Activated CD4-positive, alpha-beta T cell treated with anti-CD3 and anti-CD28 coated beads, Interleukin-2, amount 50 U/mL, for 24 hours (primary cell): ENCODE results near the gene POLR2L.

Experiments used
- DNase-seq, 2 donors: peaks; one replicate each; pipeline ENCODE4 v3.0.0-alpha.2; 2020; ENCODE audit warnings: low read depth in 1 of 2, low spot score in 1 of 2

Gene POLR2L

DNA sequence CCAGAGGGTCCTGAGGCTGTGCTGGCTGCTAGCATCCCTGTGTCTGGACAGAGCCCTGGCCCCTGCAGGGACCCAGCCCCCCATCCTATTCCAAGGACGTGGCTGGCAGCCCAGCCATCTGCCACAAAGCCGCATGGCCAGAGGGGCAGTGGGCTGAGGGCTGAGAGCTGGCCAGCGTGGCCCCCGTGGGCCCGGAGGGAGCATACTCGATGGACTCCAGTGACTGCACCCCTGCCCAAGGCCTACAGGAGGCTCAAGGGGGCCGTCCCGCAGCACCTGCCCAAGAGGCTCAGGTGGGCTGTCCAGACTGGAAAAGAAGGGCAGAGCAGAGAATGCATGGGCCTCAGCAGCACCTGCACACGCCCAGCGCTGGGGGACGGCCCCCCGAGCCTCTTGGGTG lies 13.5 kb upstream of the POLR2L start:
- DNase-seq = no peak

DNA sequence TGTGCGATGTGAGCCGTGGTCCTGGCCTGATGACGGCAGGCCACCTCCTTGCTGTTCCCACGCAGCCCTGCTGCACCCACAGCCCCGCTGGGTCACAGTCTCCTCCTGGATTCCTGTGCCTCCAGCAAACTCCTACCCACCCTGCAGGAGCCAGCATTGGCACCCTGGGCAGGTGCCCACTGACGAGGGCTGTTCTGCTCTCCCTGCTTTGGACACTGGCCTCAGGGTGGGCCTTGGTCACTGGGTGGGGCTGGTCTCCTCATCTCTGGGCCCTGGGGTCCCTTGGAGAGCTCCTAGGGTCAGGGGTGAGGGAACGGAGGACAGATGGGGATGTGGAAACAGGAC lies 13.0 kb upstream of the POLR2L start:
- no peak for DNase-seq

DNA sequence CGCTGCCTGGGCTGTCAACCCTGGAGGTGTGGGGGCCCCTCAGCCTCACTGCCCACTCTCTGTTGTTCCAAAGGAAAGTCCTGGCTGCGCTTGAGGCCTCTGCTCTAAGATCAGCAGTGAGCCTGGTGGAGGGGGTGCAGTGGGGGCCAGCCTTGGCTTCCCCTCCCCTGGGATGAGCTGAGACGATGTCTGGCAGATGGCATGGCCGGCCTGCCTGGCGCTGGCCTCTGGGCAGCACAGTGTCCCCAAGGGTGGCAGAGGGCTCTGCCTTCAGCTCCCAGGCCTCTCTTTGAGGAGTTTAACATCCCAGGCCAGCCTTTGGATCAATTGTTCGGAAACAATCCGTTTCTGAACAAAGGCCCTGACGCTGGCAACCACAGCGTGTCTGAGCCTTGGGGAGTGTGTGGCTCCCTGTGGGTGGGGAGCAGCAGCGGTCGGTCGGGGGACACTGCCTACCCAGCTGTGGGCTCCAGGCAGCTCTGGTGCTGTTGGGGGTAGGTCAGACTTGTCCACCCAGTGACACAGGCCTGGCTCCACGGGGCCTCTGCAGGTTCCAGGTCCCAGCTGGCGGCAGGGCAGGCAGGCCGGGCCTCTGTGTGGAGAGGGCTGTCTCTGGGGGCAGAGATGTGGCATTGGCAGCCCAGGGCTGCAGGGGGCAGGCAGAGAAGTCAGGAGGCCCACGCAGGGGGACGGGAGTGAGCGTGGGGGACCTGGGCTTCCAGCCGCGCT lies 12.4 kb upstream of the POLR2L start:
- DNase-seq = no peak

DNA sequence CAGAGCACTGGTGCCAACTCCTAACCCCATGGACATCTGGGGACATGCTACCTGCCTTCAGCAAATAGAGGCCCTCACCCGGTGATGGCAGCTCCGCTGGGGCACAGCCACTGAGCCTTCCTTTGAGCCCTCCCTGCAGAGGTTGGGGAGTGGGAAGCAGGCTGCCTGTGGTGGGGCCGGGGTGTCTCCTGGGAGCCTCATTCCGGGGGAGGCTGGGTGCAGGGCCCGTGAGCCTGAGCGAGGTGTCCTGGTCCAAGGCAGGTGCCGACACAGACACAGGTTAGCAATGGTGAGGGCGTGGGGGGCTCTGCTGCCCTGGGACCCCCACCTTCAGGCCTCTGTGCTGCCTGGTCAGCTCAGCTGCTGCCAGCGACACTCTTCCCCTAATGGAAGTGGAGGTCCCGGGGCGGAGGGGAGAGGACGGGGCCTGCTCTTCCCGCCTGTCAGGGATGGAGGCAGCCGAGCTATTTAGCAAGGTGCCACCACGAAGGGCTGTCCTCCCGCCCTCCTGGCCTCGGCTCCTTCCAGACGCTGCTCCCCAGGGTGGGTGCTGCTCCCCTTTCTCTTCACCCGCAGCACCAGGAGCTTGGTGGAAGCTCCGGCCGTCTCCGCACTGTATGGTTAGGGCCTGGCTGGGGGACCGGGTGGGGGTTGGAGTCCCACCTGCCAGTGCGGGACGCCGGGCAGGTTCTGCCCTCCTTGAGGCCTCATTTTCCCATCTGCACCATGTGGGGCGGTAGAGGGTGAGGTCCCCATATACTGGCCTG lies 11.5 kb upstream of the POLR2L start:
- no peak for DNase-seq

DNA sequence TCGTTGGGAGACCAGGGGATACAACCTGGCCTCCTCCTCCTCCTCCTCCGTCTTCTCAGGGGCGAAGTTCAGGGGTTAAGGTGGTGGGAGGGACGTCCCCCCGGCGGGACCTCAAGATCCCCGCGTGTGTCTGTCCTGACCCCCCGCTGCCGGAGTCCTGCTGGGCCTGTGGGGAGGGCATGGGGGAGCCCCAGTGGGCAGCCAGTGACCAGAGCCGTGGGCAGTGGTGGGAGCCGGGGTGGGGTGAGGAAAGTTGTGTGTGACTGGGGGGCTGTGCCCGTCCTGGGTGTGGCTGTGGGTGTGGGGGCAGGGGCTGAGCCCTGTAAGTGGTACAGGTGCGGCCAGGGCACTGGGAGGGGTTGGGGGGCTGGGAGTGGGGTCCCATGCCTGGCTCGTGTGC lies 10.4 kb upstream of the POLR2L start:
- DNase-seq = no peak

DNA sequence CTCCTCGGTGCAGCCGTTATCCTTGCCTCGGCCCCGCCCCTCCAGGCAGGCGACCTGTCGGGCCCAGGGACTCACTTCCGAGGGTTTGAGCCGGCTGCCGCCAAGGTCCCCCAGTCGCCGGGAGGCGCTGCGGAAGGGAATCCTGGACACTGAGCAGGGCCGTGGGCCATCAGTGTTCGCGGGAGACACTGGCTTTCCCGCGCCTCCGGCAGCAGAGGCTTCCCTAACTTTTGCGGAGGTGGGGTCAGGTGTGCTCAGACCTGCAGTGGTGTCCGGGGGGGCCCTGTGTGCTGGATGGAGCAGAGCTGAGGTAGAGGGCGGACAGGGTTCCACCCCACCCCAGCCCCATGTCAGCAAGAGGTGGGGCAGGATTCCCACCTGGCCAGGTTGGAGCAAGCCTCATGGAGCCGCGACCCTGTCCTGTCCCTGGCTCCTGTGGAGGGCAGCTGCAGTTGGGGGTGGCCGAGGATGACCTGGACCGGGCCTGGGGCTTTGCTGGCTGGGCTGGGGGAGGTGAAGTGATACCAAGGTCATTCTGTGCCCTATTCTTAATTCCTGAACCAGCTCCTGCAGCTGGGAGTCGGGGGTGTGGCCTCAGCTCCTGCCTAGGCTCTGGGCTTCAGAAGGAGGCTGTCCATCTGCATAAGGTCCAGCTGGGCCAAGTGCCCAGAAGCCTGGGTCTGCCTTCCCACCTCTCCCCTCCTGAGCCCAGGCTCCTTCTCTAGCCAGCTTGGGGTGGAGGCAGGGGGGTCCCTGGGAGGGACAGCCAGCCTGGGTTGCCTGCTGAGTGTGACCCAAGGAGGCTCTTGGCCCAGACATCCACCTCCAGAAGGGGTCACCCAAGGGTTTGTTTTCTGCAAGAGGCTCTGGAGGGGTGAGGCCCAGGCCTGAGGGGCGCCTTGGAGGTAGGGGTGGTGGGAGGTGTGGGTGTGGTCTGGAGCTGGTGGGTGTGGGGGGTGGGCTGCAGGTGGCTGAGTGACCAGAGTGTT lies 8.7 kb upstream of the POLR2L start:
- no peak for DNase-seq

DNA sequence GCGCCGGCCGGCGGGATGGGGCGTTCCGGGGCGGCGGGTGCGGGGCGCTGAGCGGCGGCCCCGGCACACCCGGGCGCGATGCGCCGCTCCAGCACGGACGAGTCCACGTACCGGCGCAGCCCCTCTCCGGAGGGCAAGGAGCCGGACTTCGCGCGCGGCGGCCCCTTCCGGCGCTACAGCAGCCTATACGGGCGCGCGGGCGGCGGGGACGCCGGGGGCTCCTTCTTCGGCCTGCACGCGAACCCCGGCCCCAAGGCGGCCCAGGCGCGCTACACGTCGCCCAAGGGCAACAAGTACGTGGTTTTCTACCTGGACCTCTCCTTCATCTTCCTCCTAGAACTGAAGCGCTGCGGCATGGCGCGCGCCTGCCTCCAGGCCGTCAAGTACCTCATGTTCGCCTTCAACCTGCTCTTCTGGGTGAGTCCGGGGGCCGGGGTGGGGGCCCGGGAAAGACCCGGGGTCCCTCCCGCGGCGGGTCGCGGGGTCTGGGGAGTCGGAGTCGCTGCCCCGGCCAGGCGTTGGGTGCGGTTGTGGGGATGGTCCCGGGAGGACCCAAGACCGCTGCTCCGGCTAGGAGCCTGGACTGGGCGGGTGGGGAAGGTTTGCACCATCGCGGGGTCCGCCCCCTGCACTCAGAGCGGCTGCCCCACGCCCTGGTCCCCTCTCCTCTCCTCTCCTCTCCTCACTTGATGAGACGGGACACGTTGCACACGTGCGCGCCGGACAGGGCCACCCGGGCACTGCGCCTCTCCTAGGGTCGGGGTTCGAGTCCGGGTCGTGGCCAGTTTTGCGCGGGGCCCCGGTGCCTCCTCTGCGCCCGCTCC lies 7.8 kb upstream of the POLR2L start:
- DNase-seq = no peak

DNA sequence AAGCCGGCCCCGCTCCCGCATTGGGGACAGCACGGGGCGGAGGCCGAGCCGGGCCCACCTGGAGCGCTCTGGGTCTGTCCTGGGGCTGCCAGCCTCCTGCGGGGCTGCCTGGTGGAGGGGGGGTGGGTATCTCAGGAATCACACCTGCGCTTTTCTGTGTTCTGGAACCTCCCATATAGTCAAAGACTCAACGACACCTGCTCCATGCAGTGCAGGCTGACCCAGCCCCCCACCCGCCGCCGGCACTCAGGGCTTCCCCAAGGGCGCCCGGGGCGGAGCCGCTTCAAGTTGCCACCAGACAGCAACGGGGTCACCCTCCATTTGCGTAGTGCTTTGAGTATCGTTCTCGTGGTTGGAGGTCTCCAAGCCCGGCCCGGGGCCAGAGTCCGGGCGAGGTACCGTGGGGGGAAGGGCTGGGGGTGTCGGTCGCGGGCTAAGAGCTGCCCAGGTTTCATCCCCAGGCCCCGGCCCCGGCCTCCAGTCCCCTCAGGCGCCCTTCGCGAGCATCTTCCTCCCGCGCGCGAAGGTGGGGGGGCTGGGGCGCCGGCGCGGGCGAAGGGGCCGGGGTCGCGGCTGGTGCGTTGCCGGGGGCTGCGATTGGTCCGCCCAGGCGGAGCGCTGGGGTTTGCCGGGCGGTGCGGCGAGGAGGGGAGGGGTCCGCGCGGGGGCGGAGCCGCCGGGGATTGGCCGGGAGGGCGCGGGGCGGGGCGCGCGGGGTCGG lies 6.9 kb upstream of the POLR2L start:
- DNase-seq = no peak

DNA sequence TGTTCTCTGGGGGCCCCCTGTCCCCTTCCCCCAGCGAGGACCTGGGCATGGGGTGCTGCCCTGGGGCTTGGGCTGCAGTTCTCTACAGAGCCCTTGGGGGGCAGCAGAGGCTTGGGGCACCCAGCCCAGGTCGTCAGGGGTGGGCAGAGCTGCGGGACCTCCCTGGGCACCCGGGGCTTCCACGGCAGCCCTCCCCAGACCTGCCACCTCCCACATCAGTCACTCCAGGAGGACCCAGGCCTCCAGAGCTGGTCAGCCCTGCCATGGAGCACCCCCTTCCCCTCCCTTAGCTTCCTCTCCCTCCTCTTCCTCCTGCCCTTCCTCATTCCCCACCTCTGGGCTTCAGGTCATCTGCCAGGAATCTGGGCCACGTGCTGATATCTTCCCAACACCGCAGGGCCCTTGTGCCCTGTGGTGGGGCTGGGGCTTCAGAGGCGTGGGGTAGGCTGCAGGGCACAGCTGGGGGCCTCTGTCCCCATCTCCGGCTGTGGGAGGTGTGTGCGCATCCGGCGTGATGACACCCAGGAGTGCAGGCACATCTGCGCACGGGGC lies 6.1 kb upstream of the POLR2L start:
- peak; percentile 42 to 46 for DNase-seq

DNA sequence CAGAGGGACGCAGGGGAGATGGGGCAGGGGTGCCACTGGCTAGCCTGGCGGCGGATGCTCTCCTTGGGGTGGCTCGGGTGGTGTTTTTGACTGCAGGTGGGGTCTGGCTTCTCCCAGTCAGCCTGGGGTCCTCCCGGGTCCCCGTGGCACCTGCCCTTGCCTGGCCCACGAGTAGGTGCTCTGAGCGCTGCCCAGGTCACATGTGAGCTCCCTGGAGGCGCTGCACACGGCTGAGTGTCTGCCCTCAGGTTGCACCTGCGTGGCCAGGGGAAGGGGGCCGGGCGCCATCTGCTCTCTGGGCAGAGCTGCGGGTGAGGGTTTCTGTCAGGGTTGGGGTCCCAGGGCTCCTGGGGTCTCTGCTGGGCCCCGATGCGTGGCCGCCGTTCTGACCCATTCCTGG lies 5.5 kb upstream of the POLR2L start:
- no peak for DNase-seq

DNA sequence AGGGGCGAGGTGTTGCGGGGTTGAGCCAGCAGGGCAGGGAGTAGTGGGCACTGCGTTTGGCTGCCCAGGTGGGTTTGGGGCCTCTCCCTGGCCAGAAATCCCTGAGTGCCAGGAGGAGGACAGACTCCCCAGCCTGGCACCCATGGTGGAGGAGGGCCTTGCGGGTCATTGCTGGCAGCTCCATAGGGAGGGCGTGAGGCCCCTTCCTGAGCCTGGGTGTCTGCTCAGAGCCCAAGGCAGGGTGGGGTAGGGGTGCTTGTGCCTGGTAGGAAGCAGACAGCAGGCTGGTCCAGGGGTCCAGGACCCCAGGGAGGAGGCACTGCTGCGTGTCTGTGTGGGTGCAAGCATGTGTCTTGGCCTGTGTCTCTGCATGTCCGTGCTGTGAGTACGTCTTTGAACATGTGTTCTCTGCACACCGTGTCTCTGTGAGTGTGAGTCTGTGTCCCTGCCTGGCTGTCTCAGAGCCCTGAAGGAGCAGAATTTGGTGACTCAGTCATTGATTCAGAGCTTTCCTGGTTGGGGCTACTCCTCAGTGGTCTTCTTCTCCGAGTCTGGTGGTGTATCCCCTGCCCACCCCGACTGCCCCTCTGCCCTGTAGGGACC lies 4.3 kb upstream of the POLR2L start:
- no peak for DNase-seq

DNA sequence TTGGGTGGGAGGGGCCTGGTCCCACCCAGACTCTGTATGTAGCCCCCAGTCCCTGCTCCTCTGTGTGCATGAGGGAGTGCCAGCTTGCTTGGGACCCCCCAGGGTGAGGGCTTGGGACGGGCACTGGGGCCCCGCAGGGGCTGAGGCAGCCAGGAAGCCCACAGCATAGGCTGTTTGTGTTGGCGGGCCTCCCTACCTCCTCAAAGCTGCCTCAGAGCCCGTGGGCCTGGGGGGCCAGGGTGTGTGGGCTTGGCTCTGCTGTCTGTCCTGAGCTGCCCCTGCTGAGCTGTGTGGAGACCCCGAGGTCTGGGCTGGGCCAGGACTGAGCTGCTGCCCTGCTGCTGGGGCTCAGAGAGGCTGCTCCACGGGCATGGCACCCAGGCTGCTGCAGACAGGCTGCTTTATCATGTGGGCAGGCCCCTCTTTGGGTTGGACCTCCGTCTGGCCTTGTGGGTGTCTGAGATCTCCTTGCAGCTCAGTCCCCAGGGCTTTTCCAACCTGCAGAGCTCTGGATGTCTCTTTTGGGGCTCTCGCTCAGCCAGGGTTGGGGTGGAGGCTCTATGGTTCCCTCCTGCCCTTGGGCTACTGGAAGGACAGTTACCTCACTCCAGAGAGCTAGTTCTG lies 3.7 kb upstream of the POLR2L start:
- DNase-seq = no peak

DNA sequence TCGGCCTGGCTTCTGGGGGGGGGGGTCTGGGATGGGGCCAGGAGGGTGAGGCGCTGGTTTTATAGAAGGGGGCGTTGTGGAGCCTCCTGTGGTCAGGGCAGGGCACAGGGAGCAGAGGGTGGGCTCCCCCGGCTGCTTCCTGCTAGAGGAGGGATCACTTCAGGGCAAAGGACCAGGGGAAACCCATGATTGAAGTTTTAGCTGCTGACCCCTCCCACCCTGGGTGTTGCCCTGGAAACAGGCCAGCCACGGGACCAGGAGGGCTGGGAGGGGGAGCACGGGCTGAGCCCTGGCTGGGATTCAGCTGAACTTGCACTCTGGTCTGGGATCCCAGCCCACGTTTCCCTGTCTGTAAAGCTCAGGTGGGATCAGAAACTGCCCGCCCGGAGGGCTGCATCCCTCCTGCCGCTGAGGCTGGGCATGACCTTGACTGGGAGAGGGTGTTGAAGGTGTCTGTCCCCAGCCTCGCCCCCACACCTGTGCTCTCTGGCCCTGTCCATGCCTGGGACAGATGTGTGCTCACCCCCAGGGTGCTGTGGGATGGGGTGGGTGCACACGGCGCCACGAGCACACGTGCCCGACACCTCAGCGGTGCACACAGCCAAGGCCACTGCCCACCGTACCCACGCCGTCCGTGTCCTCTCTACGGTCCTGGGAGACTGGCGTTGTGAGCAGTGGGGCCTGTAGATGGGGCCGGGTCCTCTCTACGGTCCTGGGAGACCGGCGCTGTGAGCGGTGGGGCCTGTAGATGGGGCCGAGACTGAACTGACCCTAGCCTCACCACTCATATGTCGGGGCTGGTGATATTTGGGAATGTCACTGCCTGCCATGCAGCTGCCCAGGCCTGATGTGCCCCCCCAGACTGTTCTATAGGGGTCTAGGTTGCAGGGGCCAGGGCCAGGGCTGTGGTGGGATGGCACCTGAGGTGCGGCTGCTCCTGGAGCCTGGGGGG lies 2.6 kb upstream of the POLR2L start:
- DNase-seq = no peak

DNA sequence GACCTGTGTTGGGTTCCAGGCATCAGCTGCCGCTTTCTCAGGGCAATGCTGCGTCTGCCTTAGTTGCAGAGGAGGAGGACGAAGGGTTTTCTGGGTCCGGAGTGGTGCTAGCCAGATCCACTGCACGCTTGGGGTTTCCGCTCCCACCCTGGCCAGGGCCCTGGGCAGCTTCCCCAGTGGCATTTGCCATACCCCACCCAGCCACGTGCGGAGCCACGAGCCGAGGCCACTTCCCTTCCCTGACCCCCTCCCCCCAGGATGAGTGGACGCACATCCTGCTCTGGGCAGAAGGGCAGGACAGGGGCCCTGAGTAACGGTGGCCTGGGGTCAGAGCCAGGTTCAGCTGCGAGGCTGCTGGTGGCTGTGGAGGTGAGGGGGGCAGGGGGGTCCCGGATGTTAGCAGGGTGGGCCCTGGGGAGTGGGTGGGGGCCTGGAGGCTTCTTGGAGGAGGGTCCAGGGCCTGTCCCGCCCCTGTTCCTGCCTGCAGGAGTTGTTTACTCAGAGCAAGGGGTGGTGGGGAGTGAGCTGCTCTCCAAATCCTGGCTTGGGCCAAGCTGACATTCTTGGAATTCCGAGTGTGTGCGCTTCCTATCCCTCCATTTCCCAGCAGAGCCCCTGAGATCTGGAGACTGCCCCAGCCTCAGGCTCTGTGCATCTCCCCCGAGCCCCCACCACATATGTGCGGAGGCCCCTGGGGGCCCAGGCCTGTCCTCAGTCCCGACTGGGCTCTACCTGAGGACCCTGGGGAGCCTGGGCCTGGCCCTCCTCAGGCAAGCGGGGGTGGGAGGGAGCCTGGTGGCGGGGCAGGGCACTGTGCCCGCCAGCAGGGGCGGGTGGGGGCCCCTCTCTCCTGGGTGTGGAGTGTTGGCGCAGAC lies 1.7 kb upstream of the POLR2L start:
- DNase-seq = no peak

DNA sequence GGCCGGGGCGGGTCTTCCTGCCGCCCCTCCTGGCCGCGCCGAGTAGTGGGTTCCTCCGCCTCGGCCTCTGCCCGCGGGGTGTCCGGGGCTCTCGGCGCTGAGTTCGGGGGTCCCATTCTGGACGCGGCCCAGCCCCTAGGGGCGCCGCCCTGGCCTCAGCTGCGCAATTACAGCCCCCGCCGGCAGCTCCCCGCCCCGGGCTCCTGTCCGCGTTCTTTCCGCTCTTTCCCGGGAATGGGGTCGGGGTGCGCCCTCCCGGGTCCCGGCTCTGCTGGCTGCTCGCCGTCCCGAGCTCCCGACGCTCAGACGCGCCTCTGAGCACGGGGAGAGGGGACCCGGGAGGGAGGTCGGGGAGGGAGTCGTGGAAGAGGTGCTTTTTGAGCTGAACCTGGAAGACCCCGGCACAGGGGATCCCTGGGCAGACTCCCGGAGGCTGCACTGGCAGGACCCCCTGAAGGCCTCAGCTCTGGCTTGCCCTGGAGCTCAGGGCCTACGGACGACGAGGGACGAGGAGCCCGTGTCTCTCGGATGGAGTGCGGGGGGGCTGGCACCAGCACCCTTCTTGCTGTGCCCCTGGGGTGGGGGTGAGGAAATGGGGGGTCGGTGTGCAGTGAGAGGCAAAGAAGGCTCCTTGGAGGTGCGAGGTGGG lies 881 bp upstream of the POLR2L start:
- DNase-seq = no peak

DNA sequence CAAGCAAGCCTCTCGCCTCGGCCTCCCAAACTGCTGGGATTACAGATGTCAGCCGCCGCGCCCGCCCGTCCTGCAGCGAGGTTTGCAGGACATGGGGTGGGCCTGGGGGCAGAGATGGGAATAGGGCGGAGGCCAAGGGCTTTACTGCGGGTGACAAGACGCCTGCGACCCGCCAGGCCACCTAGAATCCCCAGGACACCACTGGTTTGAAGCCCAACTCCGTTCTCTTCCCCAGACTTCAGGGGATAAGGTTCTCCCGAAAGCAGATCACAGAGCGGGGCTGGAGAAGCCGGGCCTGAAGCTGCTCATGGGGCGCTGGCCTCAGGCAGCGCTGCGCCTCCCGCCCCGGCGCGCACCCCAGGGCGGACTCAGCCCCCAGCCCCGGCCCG lies 354 bp downstream of the POLR2L start:
- no peak for DNase-seq
